Ovary (tissue), 9 donors: ENCODE measurements around the gene GP1BB. TPM values are rescaled to one million over a fixed set of nuclear protein-coding genes. Genes with fewer than 3 reads are reported as not detected.

Experiments used
- DNase-seq, 5 donors: peaks; one replicate each; pipeline ENCODE4 v3.0.0-alpha.2; 2019 to 2020
- H3K27ac ChIP-seq, 2 donors: fragments of 200-600 bp; one replicate each; pipeline versions ENCODE4 v1.5.1 to v1.8.0; 2019 to 2022
- H3K27me3 ChIP-seq: fragments of 200-600 bp; one replicate; pipeline ENCODE4 v1.8.0; 2022
- H3K36me3 ChIP-seq: fragments of 200-600 bp; sonication (generic); one replicate; pipeline ENCODE4 v1.5.1; 2019
- H3K4me1 ChIP-seq: one replicate; pipeline ENCODE4 v1.8.1; 2013; ENCODE audit warnings: mild to moderate bottlenecking, moderate library complexity; ENCODE audit not compliant: insufficient read depth
- H3K4me3 ChIP-seq: fragments of 200-600 bp; sonication (generic); one replicate; pipeline ENCODE4 v1.5.1; 2017
- H3K9me3 ChIP-seq, 2 donors: fragments of 200-600 bp in 1 of 2; sonication (generic) in 1 of 2; one replicate each; pipeline versions ENCODE4 v1.5.1 to v1.8.1; 2013 to 2019; ENCODE audit warnings: mild to moderate bottlenecking in 1 of 2, moderate library complexity in 1 of 2
- CTCF ChIP-seq, 3 donors: fragments of 450-650 bp in 2 of 3; fragments of 200-600 bp in 1 of 3; IDR thresholded peaks; one replicate each; pipeline versions ENCODE4 v1.5.1 to v1.8.0; 2016 to 2022; ENCODE audit warnings: antibody characterized with exemption in 3 of 3, mild to moderate bottlenecking in 1 of 3
- EP300 ChIP-seq: sonication (generic); formaldehyde crosslinking; IDR thresholded peaks from one replicate; pipeline ENCODE4 v1.6.1; 2017; ENCODE audit warnings: antibody characterized with exemption
- POLR2A ChIP-seq: fragments of 450-650 bp; IDR thresholded peaks from one replicate; pipeline ENCODE4 v1.6.1; 2017; ENCODE audit warnings: antibody characterized with exemption, mild to moderate bottlenecking, moderate library complexity
- WGBS, 3 donors: extraction: QIAGEN DNeasy Blood & Tissue Kit in 1 of 3; methylation state at CpG; one replicate each; pipeline versions ENCODE4 v1.1.5 to v1.1.7; 2013 to 2017; 5-methylcytosine and 5-hydroxymethylcytosine counted together
- intact Hi-C, 4 donors: fragments of 100-400 bp; cut with DNase I; formaldehyde crosslinking; loops; one replicate each; pipeline versions ENCODE4 v1.11.0 to v1.15.1; 2022 to 2023
- polyA plus RNA-seq, 2 donors: library from polyadenylated mRNA; stranded (reverse); fragments of 200-250 nt in 1 of 2; fragments of 350-450 nt in 1 of 2; fragmentation: Illumina TruSeq in 1 of 2; extraction: RNeasy Lipid Tissue Mini Kit (QIAGEN cat#74804) in 1 of 2; gene quantifications; one replicate each; pipeline ENCODE4 v1.2.3, GENCODE V29; 2013 to 2014
- total RNA-seq, 7 donors: library from RNA; depleted of rRNA in 2 of 7; stranded (reverse); fragments of >200 nt in 2 of 7; fragmentation: NEBNext Ultra II Directional in 3 of 7; extraction: Animal tissue kit (Norgen Biotek cat#: 25700) in 3 of 7; gene quantifications; one replicate each; pipeline versions ENCODE4 v1.1.0 to v1.2.4, GENCODE V29; 2016 to 2023
- donor health status: DM: no; HTN: no; CAD: no; lungs with moderate emphysema.
- donor health status: DM: no; HTN: no; CAD: no.
- donor health status: Bipolar disorder and iron deficiency.
- donor health status: DM: yes; HTN: yes; CAD: no.
- donor health status: DM: no; HTN: no; CAD: no.
- donor health status: DM: yes; HTN: yes; CAD: no.

GP1BB gene
- total and polyA plus RNA-seq, 9 donors = 0.71 to 21.5 (median 7.7) TPM; not detected in 1

- intact Hi-C loops = no loop called here
- H3K4me3 ChIP-seq = no peak overlapping the region
- DNase-seq = no peak
- H3K9me3 ChIP-seq = no peaks in the 10 kb centered on the region
- H3K27ac ChIP-seq = no peak overlapping the region
- no peaks in the 10 kb centered on the region for H3K36me3 ChIP-seq
- TF ChIP-seq CTCF (IDR thresholded peaks at IDR 0.05) (no peak), EP300 (no peak), POLR2A (no peak)
- 90 to 91% (median 91%) methylated on average over 21 of the region's 21 CpGs for WGBS, 3 donors
- H3K27me3 ChIP-seq = no peaks in the 10 kb centered on the region
- H3K4me1 ChIP-seq = no peaks in the 10 kb centered on the region
Observed at GRCh38 chr22:19742160-19743066, 19.1 kb downstream of the GP1BB start.

GRCh38 chr22:19743081-19743480 lies 19.7 kb downstream of the GP1BB start:
- Histone ChIP-seq H3K9me3 (no peaks in the 10 kb centered on the region), H3K27me3 (no peaks in the 10 kb centered on the region), H3K4me3 (no peak overlapping the region), H3K4me1 (no peaks in the 10 kb centered on the region), H3K27ac (no peak overlapping the region), H3K36me3 (no peaks in the 10 kb centered on the region)
- no peak for DNase-seq
- intact Hi-C loops = no loop called here
- 82 to 97% (median 94%) methylated on average over 6 of the region's 6 CpGs for WGBS, 3 donors
- TF ChIP-seq CTCF (IDR thresholded peaks at IDR 0.05) (no peak), POLR2A (no peak), EP300 (no peak)

GRCh38 chr22:19743651-19744050 lies 20.3 kb downstream of the GP1BB start:
- 76 to 88% (median 82%) methylated on average over 4 of the region's 4 CpGs for WGBS, 3 donors
- Histone ChIP-seq H3K9me3 (no peaks in the 10 kb centered on the region), H3K27ac (no peak overlapping the region), H3K27me3 (no peaks in the 10 kb centered on the region), H3K4me1 (no peaks in the 10 kb centered on the region), H3K36me3 (no peaks in the 10 kb centered on the region), H3K4me3 (no peak overlapping the region)
- intact Hi-C loops = no loop called here
- TF ChIP-seq EP300 = no peak
- no peak for TF ChIP-seq POLR2A
- TF ChIP-seq CTCF (IDR thresholded peaks at IDR 0.05) = no peak
- DNase-seq = no peak

- intact Hi-C loops = no loop called here
- Histone ChIP-seq H3K36me3 (no peaks in the 10 kb centered on the region), H3K27ac (no peak overlapping the region), H3K9me3 (no peaks in the 10 kb centered on the region), H3K4me1 (no peaks in the 10 kb centered on the region), H3K4me3 (no peak overlapping the region), H3K27me3 (no peaks in the 10 kb centered on the region)
- WGBS, 3 donors = 76 to 82% (median 82%) methylated on average over 13 of the region's 13 CpGs
- TF ChIP-seq POLR2A = no peak
- no peak for TF ChIP-seq EP300
- no peak for DNase-seq
Observed at GRCh38 chr22:19744350-19745006, 21.1 kb downstream of the GP1BB start.
